ENCODE data around the gene CDK13.
A peak's percentile ranks its signal among the peaks of the same experiment; 100 is the strongest.
"Not testable (repeated sequence)": the region's sequence is repeated elsewhere in the genome, so short reads cannot be mapped to it uniquely, and the experiment has no call there.

CDK13 gene

DNA sequence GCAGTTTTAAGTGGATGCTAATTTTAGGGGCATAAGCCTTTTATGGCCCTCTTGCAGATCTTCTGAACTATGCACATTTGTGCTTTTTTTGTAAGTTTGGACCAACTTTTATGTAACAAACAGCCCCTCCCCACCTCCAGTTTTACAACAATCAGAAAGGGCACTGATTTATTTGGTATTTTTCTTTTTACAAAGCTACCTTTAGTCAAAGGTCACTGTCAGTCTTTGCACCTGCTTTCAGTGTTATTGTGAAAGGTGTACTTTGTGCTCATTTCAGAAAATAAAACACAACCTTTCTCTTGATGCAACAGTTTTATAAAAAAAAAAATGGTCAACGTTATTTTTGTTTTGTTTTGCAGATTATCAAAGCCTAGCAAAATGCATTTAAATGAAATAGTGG, 145.2 kb downstream of the CDK13 start:
- H3K4me1 Mint-ChIP-seq, result no peaks in the 10 kb centered on the region
- peaks cover 28% of the 10 kb centered on the region for H3K36me3 Mint-ChIP-seq
- no peak overlapping the region for H3K4me3 Mint-ChIP-seq
- H3K27ac Mint-ChIP-seq, result no peak overlapping the region
- ATAC-seq, result no peak
- no peaks in the 10 kb centered on the region for H3K27me3 Mint-ChIP-seq
- H3K9me3 Mint-ChIP-seq, result no peaks in the 10 kb centered on the region

DNA sequence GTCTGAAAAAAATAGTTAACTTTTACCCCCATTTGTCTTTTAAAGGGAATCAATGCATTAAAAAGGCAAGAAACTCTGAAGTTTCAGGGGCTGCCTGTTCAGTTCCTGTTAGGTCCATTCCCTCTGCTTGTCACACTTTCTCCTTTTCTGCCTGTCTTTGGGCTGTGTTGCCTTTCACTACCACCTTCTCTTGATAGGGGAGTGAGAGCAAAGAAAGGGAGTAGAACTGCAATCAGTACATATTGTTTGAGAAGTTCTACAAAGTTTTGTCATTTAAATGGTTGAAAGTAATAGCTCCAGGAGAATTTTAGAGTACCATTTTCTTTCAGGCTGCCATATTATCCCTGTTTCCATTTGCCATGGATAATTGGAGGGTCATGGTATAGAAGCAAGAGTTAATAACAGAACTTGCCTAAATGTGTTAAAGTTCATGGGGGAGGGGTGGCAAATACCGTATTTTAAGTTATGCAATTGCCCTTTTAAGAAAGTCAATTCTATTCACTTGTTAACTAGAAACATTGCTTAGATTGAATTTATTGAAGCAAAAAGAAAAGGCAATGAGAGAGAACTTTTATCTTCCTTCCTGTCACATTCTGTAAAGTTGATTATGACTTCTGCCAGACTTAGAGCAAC, 145.8 kb downstream of the CDK13 start:
- Mint-ChIP-seq H3K9me3 (no peaks in the 10 kb centered on the region), H3K36me3 (peaks cover 28% of the 10 kb centered on the region), H3K4me3 (no peak overlapping the region), H3K27me3 (no peaks in the 10 kb centered on the region), H3K27ac (no peak overlapping the region), H3K4me1 (no peaks in the 10 kb centered on the region)
- no peak for ATAC-seq

DNA sequence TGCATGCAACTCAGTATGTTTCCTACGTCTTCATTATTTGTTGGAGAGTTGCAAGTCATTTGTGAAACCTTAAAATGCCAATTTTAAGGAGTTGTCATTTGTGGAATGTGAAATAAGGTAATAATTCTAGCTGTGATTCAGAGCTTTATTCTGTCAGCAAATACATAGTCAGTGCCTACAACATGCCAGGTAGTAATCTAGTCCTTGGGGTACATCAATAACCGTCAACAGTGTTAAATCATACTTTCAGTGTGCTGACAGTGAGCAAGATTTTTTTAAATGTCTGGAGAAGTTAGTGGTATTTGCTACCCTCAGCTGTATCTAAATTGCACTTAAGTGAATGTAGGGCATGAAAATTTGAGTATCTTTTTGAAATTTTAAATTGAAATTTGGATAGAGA, 147.7 kb downstream of the CDK13 start:
- no peak overlapping the region for H3K27ac Mint-ChIP-seq
- no peaks in the 10 kb centered on the region for H3K27me3 Mint-ChIP-seq
- no peaks in the 10 kb centered on the region for H3K9me3 Mint-ChIP-seq
- H3K4me3 Mint-ChIP-seq, result no peak overlapping the region
- peaks cover 27% of the 10 kb centered on the region for H3K36me3 Mint-ChIP-seq
- no peaks in the 10 kb centered on the region for H3K4me1 Mint-ChIP-seq
- no peak for ATAC-seq

DNA sequence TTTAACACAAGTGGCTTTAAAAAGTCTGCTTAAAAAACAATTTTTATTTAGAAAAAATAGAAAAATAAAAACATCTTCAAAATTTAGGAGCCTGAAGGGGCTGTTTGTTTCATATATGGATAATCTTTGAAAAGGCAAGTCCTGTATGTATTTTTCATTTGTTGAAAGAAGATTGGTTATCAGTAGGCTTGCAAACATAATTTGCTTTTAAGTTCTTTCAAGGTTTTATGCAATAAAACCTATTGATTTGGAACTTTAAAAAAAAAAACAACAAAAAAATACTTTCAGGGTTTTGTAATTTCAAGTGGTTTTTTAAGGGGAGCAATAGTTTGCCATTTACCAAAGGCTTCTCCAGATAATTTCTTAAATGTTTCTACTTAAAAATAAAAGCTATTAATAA, 148.8 kb downstream of the CDK13 start:
- Mint-ChIP-seq H3K4me1 (no peaks in the 10 kb centered on the region), H3K4me3 (no peak overlapping the region), H3K9me3 (no peaks in the 10 kb centered on the region), H3K27me3 (no peaks in the 10 kb centered on the region), H3K27ac (no peak overlapping the region), H3K36me3 (peaks cover 20% of the 10 kb centered on the region)
- ATAC-seq, result no peak

DNA sequence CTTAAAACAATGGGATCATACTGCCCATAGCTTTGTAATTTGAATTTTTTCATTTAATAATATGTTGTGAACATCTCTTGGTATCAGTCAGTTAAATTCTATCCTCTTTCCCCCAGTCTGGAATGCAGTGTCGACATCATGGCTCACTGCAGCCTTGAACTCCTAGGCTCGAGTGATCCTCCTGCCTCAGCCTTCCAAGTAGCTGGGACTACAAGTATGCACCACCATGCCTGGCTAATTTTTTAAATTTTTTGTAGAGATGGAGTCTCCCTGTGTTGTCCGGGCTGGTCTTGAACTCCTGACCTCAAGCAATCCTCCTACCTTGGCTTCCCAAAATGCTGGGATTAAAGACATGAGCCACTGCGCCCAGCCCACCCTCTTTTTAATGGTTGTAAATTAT, 149.8 kb downstream of the CDK13 start:
- peaks cover 10% of the 10 kb centered on the region for H3K36me3 Mint-ChIP-seq
- no peak for ATAC-seq
- no peaks in the 10 kb centered on the region for H3K4me1 Mint-ChIP-seq
- no peaks in the 10 kb centered on the region for H3K27me3 Mint-ChIP-seq
- H3K9me3 Mint-ChIP-seq, result no peaks in the 10 kb centered on the region
- H3K4me3 Mint-ChIP-seq, result no peak overlapping the region
- H3K27ac Mint-ChIP-seq, result no peak overlapping the region

DNA sequence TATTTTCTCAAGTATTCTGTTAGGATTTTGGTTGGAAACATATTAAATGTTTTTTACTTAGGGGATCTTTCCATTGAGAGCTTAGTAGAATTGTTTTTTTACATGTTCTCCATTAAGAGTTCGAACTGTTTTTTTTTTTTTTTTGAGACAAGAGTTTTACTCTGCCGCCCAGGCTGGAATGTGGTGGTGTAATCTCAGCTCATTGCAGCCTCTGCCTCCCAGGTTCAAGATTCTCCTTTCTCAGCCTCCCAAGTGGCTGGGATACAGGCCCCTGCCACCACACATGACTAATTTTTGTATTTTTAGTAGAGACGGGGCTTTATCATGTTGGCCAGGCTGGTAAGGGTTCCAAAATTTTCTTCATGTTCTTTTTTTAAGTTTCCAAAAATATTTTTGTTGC, 151.1 kb downstream of the CDK13 start:
- H3K4me1 Mint-ChIP-seq, result no peaks in the 10 kb centered on the region
- H3K36me3 Mint-ChIP-seq, result peaks cover 7% of the 10 kb centered on the region
- no peaks in the 10 kb centered on the region for H3K9me3 Mint-ChIP-seq
- H3K4me3 Mint-ChIP-seq, result no peak overlapping the region
- no peak overlapping the region for H3K27ac Mint-ChIP-seq
- H3K27me3 Mint-ChIP-seq, result no peaks in the 10 kb centered on the region
- no peak for ATAC-seq

DNA sequence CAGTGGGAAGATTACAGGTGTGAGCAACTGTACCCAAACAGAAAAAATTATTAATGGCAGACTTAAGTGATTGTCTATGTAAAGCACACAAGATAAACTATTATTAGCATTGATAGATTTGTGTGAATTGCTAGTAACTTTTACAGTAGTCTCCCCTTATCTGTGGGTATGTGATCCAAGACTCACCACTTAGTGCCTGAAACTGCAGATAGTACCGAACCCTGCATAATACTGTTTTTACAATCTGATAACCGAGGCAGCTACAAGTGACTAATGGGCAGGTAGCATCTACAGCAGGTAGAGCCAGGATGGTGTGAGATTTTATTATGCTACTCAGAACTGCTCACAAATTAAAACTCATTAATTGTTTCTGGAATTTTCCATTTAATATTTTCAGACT, 152.8 kb downstream of the CDK13 start:
- Mint-ChIP-seq H3K36me3 (peaks cover under 1% of the 10 kb centered on the region), H3K4me3 (no peak overlapping the region), H3K27ac (no peak overlapping the region), H3K4me1 (no peaks in the 10 kb centered on the region), H3K9me3 (no peaks in the 10 kb centered on the region), H3K27me3 (no peaks in the 10 kb centered on the region)
- ATAC-seq, result no peak

DNA sequence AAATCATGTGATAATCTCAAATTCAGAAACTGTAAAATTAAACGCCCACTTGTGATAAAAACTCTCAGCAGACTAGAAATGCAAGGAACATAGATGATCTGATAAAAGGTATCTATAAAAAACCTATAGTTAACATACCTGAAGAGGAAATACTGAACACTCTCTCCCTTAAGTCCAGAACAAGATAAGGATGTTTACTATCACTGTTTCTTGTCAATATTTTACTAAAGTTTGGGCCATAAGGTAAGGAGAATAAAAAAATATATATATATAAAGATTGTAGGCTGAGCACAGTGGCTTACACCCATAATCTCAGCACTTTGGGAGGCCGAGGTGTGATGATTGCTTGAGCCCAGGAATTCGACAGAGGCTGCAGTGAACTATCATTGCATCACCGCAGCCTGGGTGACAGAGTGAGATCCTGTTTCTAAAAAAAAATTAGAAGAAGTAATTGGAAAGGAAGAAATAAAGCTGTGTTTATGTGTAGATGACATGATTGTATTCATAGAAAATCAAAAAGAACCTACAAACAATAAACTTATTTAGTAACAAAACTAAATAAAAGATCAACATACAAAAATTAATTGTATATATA, 155.9 kb downstream of the CDK13 start:
- H3K36me3 Mint-ChIP-seq, result no peaks in the 10 kb centered on the region
- H3K9me3 Mint-ChIP-seq, result no peaks in the 10 kb centered on the region
- ATAC-seq, result no peak
- H3K27me3 Mint-ChIP-seq, result no peaks in the 10 kb centered on the region
- no peaks in the 10 kb centered on the region for H3K4me1 Mint-ChIP-seq
- no peak overlapping the region for H3K4me3 Mint-ChIP-seq
- no peak overlapping the region for H3K27ac Mint-ChIP-seq

DNA sequence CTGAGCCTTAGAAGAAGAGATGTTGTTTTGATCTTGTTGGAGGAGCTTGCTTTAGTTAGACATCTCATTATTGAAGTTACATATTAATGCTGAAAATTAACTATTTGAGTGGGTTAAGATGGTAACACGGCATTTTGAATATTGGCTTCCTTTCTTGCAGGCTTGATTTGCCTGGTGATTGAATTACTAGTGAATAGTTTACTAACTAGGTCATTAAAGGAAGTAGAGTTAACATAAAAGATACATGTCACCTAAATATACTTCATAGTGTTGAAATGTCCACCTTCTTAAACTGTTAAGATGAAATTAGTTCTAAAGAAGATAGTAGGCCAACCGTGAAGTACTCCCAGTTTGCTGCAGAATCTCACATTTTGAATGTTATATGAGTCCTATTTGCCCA, 165.9 kb downstream of the CDK13 start:
- Mint-ChIP-seq H3K36me3 (peaks cover 13% of the 10 kb centered on the region), H3K4me3 (no peak overlapping the region), H3K27me3 (no peaks in the 10 kb centered on the region), H3K9me3 (no peaks in the 10 kb centered on the region), H3K27ac (no peak overlapping the region), H3K4me1 (no peaks in the 10 kb centered on the region)
- no peak for ATAC-seq

DNA sequence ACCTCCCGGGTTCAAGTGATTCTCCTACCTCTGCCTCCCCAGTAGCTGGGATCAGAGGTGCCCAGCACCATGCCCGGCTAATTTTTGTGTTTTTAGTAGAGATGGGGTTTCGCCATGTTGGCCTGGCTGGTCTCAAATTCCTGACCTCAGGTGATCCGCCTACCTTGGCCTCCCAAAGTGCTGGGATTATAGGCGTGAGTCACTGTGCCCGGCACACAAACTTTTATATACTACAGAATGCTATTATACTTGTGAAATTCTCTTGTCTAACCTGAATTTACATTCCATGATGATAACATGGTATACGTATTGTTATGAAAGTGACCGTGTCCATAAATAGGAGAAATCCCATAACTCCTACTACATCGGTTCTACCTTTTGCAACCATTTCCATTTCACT, 167.1 kb downstream of the CDK13 start:
- H3K27ac Mint-ChIP-seq, ATAC-seq, H3K4me3 Mint-ChIP-seq, H3K4me1 Mint-ChIP-seq, H3K9me3 Mint-ChIP-seq, H3K27me3 Mint-ChIP-seq: not testable (repeated sequence)
- peaks cover 13% of the 10 kb centered on the region for H3K36me3 Mint-ChIP-seq

DNA sequence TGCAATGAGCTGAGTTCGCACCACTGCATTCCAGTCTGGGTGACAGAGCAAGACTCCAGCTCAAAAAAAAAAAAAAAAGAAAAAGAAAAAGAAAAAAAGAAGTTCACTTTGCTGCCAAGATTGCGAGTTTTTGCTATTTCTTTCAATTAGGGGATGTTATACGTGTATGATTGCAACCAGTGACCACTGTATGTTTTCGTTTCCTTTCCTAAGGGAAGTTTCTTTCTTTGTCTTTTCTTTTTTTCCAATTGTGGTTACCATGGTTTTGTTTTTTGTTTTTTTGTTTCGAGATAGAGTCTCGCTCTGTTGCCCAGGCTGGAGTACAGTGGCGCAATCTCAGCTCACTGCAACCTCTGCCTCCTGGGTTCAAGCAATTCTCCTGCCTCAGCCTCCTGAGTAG, 168.1 kb downstream of the CDK13 start:
- ATAC-seq, H3K36me3 Mint-ChIP-seq, H3K27ac Mint-ChIP-seq: not testable (repeated sequence)

DNA sequence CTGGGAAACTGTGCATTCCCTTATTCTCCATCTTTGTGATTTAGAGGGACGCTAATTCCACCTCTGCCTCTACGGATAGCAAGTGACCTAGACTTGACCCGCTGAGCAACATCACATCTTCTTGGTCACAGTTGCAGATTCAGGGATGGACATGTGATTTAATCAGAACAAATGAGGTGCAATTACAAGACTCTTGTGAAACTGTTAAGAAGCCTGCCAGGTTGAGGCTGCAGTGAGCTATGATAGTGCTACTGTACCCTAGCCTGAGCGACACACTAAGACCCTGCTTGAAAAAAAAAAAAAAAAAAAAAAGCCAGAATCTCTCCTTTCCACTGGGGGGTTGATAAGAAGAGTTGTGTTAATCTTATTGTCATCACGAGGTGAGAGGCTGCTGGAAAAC, 170.0 kb downstream of the CDK13 start:
- no peak overlapping the region for H3K27ac Mint-ChIP-seq
- no peak for ATAC-seq
- no peaks in the 10 kb centered on the region for H3K27me3 Mint-ChIP-seq
- no peaks in the 10 kb centered on the region for H3K9me3 Mint-ChIP-seq
- H3K4me1 Mint-ChIP-seq, result no peaks in the 10 kb centered on the region
- peaks cover 11% of the 10 kb centered on the region for H3K36me3 Mint-ChIP-seq
- H3K4me3 Mint-ChIP-seq, result no peak overlapping the region

More for the DNA sequence above, 168.1 kb downstream of the CDK13 start:
- not testable (repeated sequence) for H3K4me3 Mint-ChIP-seq, H3K27me3 Mint-ChIP-seq, H3K4me1 Mint-ChIP-seq, H3K9me3 Mint-ChIP-seq

DNA sequence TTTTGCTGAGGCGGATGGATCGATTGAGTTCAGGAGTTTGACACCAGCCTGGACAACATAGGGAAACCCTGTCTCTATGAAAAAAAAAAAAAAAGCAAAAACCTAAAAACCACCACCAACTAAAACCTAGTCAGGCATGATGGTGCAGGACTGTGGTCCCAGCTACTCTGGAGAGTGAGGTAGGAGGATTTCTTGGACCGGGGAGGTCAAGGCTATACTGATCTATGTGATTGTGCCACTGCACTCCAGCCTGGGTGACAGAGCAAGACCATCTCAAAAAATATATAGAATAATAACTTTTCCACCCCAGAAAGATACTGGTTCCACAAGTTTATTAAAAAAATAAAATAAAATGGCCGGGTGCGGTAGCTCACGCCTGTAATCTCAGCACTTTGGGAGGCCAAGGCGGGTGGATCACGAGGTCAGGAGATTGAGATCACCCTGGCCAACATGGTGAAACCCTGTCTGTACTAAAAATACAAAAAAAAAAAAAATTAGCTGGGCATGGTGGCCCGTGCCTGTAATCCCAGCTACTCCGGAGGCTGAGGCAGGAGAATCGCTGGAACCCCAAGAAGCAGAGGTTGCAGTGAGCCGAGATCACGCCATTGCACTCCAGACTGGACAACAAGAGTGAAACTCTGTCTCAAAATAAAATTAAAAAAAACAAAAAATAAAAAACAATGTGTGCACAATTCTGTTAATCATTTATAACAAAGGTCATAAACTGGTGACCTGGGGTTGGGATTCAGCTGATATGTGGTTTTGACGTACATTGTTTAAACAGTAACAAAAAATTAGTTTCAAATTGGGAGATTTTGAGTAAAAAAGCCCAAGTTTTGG, 172.3 kb downstream of the CDK13 start:
- H3K4me1 Mint-ChIP-seq, H3K27ac Mint-ChIP-seq, H3K36me3 Mint-ChIP-seq, H3K4me3 Mint-ChIP-seq, ATAC-seq, H3K27me3 Mint-ChIP-seq, H3K9me3 Mint-ChIP-seq: not testable (repeated sequence)

DNA sequence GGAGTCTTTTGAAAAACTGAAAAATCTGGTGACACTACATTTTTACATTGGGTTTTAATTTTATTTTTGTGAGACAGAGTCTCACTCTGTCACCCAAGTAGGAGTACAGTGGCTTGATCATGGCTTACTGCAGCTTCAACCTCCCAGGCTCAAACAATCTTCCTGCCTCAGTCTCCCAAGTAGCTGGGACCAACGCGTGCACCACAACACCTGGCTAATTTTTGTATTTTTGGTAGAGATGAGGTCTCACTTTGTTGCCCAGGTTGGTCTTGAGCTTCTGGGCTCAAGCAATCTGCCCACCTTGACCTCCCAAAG, 172.8 kb downstream of the CDK13 start:
- peaks cover 4% of the 10 kb centered on the region for H3K4me1 Mint-ChIP-seq
- H3K4me3 Mint-ChIP-seq, result no peak overlapping the region
- no peaks in the 10 kb centered on the region for H3K9me3 Mint-ChIP-seq
- no peak overlapping the region for H3K27ac Mint-ChIP-seq
- H3K36me3 Mint-ChIP-seq, result peaks cover 5% of the 10 kb centered on the region
- ATAC-seq, result no peak
- H3K27me3 Mint-ChIP-seq, result no peaks in the 10 kb centered on the region

DNA sequence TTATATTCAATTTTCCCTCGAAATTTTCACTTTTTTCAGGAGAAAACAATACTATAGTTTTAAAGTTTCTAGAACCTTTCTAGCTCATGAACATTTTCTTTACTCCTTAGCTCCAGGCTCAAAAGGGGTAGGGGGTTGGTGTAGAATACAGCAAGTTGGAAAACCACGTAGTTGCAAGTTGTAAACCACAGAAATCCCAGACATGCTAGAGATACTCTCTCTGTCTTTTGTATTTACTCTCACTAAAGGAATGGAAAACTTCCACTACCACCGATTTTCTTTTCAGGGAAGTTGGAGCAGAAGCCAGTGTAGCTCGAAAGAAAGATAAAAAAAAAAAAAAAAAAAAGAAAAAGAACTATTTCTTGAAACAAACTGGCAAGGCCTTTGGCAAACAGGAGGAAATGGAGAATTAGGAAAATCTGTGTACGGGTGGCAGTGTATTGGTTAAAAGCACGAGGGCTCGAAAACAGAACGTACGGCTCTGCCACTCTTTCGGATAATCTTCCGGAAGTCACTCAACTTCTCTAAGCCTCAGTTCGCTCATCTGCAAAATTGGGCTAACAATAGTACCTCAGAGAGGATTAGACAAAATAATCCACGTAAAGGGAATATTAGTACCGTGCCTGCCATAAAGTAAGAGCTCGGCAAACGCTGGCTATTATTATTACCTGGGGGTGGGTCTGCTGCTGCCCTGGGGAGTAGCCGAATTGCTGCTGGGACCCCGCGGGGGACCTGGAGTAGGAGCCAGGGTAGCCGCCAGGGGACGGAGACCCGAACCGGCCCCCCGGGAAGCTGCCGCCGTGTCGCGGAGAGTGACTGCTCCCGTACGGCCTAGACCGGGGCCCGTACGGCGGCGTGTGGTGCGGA, 183.7 kb downstream of the CDK13 start:
- Mint-ChIP-seq H3K27me3 (no peaks in the 10 kb centered on the region), H3K4me3 (peak overlapping the region; percentile 95), H3K4me1 (peaks cover 40% of the 10 kb centered on the region), H3K36me3 (no peaks in the 10 kb centered on the region), H3K27ac (peak overlapping the region; percentile 94), H3K9me3 (no peaks in the 10 kb centered on the region)
- peak; percentile 1 for ATAC-seq

All from stimulated activated memory B cell treated with anti-CD40 and anti-IgM and Interleukin-4, amounts not matched to agents 10 μg/mL and 1 μg/mL and 100 μg/mL, for 72 hours (primary cell).